ENCODE data around the gene XRCC5. TPM values are rescaled to one million over a fixed set of nuclear protein-coding genes. Genes with fewer than 3 reads are reported as not detected.
A peak's percentile ranks its signal among the peaks of the same experiment; 100 is the strongest.

The XRCC5 gene
- 496 and 523 TPM in 2 replicates for total RNA-seq (2014; rRNA removed; shearing (Covaris generic))

DNA sequence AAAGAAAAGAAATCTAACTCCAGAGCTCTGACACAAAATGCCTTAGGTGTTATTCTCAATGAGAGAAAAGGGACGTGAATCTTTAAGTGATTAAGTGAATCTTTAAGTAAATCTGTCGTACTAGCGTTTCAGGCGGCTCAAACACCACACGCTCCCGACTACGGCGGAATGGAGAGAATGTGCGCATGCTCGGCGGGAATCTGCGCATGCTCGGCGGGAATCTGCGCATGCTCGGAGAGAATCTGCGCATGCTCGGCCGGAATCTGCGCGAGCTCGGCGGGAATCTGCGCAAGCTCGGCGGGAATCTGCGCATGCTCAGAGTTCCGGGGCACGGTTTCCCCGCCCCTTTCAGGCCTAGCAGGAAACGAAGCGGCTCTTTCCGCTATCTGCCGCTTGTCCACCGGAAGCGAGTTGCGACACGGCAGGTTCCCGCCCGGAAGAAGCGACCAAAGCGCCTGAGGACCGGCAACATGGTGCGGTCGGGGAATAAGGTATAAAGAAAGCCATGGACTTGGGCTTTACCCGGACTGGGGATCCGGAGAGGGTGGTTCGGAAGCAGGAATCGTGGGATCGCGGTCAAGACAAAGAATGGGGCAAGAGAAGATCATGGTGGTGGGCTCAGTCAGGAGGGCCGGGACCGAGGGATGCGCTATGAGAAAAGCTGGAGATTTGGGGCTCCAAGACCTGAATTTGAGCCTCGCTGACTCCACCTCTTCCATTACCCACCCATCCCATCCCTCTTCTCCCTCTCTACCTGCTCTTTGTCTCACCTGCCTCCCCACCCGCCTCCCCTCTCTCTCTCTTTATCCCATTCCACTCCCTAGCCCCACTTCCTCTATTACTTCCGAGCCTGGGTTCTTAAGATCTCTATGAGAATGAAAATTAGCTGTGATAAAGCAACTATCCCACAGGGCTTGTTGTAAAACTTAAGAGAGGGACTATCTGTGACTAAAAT, at the start of gene XRCC5:
TSS of gene XRCC5 (plus strand) at position 382 of the 955 bp plus-strand sequence. CDS start at position 471, 89 bp downstream.
- Histone ChIP-seq H3K36me3 (replicated peaks; ENCODE audit: control insufficient read depth, insufficient read depth, low read length) (peaks cover 35% of the 10 kb centered on the region), H3K27me3 (ENCODE audit: control insufficient read depth, insufficient read depth, low read length) (no peaks in the 10 kb centered on the region), H3K4me3 (ENCODE audit: insufficient read depth, low read depth, low read length) (peak within 1 kb of the TSS; percentile 100)
- peak; percentile 90 for DNase-seq

DNA sequence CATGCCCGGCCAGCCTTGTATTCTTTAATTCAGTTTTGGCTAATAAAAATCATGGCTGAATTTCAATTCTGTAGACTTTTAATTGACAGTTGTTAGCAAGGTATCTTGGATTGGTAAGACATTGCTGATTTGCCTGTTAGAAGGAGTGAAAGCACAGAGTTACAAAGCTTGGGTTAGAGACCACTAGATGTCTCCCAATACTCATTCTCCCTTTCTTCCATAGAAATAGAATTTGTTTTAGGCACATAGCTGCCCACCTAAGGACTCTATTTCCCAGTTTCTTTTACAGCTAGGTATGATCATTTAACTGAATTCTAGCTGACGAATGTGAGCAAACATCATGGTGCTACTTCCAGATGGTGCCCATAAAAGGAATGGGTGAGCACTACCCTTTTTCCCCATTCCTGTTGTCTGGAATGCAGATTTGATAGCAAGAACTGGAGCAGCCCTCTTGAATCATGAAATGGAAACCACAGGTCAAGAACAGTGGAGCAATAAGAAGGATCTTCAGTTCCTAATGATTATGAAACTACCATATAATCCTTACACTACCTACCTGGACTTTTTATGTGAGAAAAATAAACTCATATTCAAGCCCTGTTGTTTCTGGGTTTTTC, 45.0 kb upstream of the XRCC5 start:
- DNase-seq = no peak
- Histone ChIP-seq H3K36me3 (replicated peaks; ENCODE audit: control insufficient read depth, insufficient read depth, low read length) (peaks cover 7% of the 10 kb centered on the region), H3K27me3 (ENCODE audit: control insufficient read depth, insufficient read depth, low read length) (no peaks in the 10 kb centered on the region), H3K4me3 (ENCODE audit: insufficient read depth, low read depth, low read length) (no peak overlapping the region)

DNA sequence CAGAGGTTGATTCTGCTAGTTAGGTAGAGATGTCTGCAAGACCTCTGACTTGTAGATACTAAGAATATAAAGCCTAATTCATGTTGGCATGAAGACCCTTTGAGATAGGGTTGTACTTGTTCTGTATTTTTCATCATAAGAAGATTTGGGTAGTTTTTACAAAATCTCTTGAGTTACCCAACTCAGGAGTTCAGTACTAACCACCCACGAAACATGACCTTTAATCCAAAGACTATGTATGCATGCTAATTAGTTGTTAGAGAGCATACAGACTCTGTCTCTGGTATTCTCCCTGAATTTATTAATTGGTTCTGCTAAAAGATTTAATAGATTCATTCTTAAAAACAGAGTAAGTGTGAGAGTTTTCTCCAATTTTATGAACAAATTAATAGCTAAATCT, 44.5 kb upstream of the XRCC5 start:
- H3K27me3 ChIP-seq (ENCODE audit: control insufficient read depth, insufficient read depth, low read length) = no peaks in the 10 kb centered on the region
- H3K36me3 ChIP-seq (replicated peaks; ENCODE audit: control insufficient read depth, insufficient read depth, low read length) = peaks cover 7% of the 10 kb centered on the region
- no peak overlapping the region for H3K4me3 ChIP-seq (ENCODE audit: insufficient read depth, low read depth, low read length)
- no peak for DNase-seq

DNA sequence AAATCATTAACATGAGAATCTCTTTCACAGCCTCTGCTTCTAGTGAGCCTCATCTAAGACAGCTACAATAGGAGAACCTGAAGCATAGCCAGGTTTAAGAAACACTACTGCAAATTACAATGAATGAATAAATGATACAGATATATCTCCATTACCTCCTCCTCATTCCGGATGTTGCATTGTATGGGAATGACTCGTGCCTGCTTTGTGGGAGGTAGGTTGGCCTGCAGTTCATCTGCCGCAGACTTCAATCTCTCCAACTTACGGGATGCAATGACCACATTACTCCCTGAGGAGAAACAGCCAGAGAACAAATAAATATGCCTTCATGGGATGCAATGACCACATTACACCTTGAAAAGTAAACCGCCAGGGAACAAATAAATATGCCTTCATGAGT, 42.9 kb upstream of the XRCC5 start:
- Histone ChIP-seq H3K36me3 (replicated peaks; ENCODE audit: control insufficient read depth, insufficient read depth, low read length) (peaks cover 7% of the 10 kb centered on the region), H3K4me3 (ENCODE audit: insufficient read depth, low read depth, low read length) (no peak overlapping the region)
- DNase-seq = no peak

DNA sequence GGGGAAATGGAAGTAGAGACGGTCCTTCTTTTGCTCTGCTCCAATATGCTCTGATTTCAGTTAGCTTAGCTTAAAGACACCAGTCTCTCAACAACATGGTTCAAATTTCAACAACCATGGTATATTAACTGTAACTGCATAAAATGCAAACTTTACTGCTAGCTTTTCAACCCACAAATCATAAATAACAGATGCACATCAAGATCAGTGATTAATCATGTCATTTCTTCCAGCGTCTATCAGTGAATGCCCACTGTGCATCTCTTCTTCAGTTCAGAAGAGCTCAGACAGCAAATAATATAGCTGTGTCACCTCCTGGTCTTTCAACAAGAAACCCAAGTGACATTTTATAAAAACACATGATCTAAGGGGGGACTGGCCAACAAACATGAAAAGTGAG, 40.1 kb upstream of the XRCC5 start:
- no peak overlapping the region for H3K4me3 ChIP-seq (ENCODE audit: insufficient read depth, low read depth, low read length)

More for the DNA sequence above, 42.9 kb upstream of the XRCC5 start:
- H3K27me3 ChIP-seq (ENCODE audit: control insufficient read depth, insufficient read depth, low read length) = no peaks in the 10 kb centered on the region

DNA sequence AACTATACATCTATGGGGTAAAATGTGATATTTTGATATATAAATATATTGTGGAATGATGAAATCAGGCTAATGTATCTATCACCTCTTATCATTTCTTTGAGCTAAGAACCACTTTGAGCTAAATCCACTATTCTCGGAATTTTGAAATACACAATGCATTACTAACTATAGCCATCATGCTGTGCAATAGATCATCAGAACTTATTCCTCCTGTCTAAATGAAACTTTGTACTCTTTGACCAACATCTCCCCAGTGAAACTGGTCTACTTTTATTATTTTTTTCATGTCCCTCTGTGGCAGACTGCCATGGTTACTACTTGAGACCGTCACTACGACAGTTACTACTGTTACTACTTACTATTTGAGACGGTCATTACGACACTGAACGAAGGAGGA, 39.0 kb upstream of the XRCC5 start:
- Histone ChIP-seq H3K36me3 (replicated peaks; ENCODE audit: control insufficient read depth, insufficient read depth, low read length) (no peaks in the 10 kb centered on the region; the same call in 1 of the 2 replicates), H3K4me3 (ENCODE audit: insufficient read depth, low read depth, low read length) (no peak overlapping the region), H3K27me3 (ENCODE audit: control insufficient read depth, insufficient read depth, low read length) (no peaks in the 10 kb centered on the region)
- no peak for DNase-seq

More for the DNA sequence above, 40.1 kb upstream of the XRCC5 start:
- H3K27me3 ChIP-seq (ENCODE audit: control insufficient read depth, insufficient read depth, low read length) = no peaks in the 10 kb centered on the region
- peaks cover 7% of the 10 kb centered on the region for H3K36me3 ChIP-seq (replicated peaks; ENCODE audit: control insufficient read depth, insufficient read depth, low read length)
- no peak for DNase-seq

DNA sequence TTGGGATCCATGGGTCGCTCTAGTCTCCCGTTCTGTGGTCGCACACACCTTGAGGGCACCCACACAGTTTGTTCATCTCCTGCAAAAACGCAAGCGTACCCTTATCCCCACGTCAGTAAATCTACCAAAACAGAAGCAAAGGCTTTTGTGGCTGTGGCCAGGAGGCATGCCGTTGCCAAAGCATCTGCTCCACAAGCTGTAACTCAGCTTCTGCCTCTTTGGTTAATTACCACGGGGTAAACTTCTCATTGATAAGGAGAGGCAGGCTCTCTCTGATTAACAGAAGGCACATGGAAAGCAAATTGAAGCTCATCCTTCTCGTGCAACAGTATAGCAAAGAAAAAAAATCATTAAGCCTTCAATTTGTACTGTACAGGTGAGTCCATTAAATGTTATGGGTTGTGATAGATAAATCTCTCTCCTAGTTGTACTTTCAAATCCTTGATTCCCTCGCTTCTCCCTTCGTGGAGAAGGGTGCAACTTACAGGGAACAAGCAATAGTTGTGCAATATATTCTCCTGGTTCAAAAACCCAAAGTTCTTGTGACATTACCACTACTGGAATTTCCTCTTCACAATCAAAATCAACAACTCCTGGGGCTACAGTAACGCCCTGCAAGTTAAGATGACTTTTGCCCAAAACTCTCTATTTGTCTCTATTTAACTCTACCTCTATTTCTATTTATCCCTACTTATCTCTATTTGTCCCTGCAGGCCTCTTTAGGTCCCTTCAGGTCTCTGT, 37.9 kb upstream of the XRCC5 start:
- DNase-seq = no peak
- no peak overlapping the region for H3K4me3 ChIP-seq (ENCODE audit: insufficient read depth, low read depth, low read length)
- H3K36me3 ChIP-seq (replicated peaks; ENCODE audit: control insufficient read depth, insufficient read depth, low read length) = no peaks in the 10 kb centered on the region; the same call in 1 of the 2 replicates
- H3K27me3 ChIP-seq (ENCODE audit: control insufficient read depth, insufficient read depth, low read length) = no peaks in the 10 kb centered on the region

DNA sequence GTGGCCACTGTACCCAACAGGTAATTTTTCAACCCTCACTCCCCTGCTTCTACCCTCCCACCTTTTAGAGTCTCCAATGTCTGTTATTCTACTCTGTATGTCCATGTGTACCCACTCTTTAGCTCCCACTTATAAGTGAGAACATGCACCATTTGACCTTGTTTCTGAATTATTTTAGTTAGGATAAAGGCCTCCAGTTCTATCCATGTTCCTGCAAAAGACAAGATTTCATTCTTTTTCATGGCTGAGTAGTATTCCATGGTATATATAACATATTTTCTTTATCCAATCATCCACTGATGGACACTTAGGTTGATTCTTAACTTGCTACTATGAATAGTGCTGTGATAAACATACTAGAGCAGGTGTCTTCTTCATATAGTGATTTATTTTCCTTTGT, 36.7 kb upstream of the XRCC5 start:
- H3K36me3 ChIP-seq (replicated peaks; ENCODE audit: control insufficient read depth, insufficient read depth, low read length) = no peaks in the 10 kb centered on the region; the same call in 1 of the 2 replicates
- DNase-seq = no peak
- H3K4me3 ChIP-seq (ENCODE audit: insufficient read depth, low read depth, low read length) = no peak overlapping the region
- no peaks in the 10 kb centered on the region for H3K27me3 ChIP-seq (ENCODE audit: control insufficient read depth, insufficient read depth, low read length)

DNA sequence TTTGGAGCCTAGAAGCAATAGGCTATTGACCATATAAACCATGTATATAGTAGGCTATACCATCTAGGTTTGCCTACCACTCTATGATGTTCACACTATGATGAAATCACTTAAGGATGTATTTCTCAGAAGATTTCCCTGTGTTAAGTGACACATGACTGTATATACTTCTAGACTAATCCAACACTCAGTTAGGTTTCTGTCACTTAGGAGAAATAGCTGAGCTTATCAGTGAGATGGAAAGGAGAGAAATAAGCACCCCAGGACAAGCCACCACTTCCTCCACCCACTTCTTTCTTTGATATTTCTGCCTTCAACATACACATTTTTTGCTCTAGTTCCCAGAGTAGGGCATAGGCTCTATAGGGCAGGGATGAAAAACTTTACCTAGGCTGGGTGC, 35.4 kb upstream of the XRCC5 start:
- Histone ChIP-seq H3K27me3 (ENCODE audit: control insufficient read depth, insufficient read depth, low read length) (no peaks in the 10 kb centered on the region), H3K36me3 (replicated peaks; ENCODE audit: control insufficient read depth, insufficient read depth, low read length) (no peaks in the 10 kb centered on the region; the same call in 1 of the 2 replicates), H3K4me3 (ENCODE audit: insufficient read depth, low read depth, low read length) (no peak overlapping the region)
- no peak for DNase-seq

DNA sequence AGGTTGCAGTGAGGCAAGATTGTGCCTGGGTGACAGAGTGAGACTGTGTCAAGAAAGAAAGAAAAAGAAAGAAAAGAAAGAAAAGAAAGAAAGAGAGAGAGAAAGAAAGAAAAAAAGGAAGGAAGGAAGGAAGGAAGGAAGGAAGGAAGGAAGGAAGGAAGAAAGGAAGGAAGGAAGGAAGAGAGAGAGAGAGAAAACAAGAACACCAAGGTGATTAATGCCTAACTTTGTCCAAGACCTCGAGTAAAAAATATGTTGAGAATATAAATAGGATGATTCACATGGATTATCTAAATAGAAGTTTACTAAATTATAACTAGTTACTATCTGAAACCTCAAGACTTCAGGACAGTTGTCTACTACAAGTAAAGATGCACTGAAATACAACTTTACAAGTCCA, 34.8 kb upstream of the XRCC5 start:
- Histone ChIP-seq H3K36me3 (replicated peaks; ENCODE audit: control insufficient read depth, insufficient read depth, low read length) (no peaks in the 10 kb centered on the region; the same call in 1 of the 2 replicates), H3K4me3 (ENCODE audit: insufficient read depth, low read depth, low read length) (no peak overlapping the region), H3K27me3 (ENCODE audit: control insufficient read depth, insufficient read depth, low read length) (no peaks in the 10 kb centered on the region)
- DNase-seq = no peak

DNA sequence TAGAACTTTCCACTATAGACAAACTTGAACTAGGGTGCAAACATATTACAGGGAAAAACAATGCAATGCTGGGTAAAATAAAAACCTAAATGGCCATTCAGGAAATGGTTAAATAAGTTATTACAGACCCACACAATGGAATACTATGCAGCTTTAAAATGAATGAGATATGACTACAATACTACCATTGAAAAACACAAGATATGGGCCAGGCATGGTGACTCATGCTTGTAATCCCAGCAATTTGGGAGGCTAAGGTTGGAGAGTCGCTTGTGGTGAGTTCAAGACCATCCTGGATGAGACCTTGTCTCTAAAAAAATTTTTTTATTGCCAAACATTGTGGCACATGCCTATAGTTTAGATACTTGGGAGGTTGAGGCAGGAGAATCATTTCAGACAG, 34.4 kb upstream of the XRCC5 start:
- no peaks in the 10 kb centered on the region; the same call in 1 of the 2 replicates for H3K36me3 ChIP-seq (replicated peaks; ENCODE audit: control insufficient read depth, insufficient read depth, low read length)
- no peaks in the 10 kb centered on the region for H3K27me3 ChIP-seq (ENCODE audit: control insufficient read depth, insufficient read depth, low read length)
- DNase-seq = no peak
- no peak overlapping the region for H3K4me3 ChIP-seq (ENCODE audit: insufficient read depth, low read depth, low read length)

DNA sequence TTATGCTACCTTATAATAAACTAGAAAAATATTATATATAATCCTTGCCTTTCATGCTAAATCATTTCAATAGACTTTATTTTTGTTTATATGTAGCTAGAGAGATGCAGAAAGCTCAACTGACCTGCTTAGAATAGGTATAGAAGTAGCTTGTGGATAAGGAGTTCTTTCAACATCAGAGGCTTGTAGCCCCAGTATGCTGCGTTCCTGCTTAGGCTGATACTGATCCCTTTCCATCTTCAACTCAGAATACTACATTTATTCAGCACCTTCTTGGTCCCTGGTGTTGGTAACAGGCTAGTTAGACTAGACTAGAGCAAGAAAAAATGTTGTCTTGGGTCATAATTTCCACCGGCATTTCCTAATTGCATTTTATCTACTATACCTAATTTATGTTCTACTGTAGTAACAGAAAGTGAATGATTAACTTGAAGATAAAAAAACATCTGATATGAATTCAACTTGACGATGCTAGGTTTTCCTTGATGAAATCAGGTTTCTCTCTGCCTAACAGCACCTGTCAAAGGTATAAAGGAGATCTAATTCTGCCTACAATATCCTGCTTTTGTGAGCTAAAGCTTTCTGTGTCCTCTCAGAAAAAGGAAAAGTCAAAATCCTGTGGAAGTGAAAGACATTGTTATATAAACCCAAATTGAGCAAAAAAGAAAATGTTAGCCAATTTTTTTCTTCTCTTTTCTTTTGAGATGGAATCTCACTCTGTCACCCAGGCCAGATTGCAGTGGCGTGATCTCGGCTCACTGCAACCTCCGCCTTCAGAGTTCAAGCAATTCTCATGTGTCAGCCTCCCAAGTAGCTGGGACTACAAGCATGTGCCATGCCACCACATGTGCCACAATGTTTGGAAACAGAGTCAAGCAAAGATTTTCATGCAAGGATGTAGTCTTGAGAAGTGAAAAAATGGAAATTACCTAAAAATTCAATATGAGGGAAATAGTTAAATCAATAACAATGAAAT, 33.4 kb upstream of the XRCC5 start:
- Histone ChIP-seq H3K4me3 (ENCODE audit: insufficient read depth, low read depth, low read length) (no peak overlapping the region), H3K36me3 (replicated peaks; ENCODE audit: control insufficient read depth, insufficient read depth, low read length) (no peaks in the 10 kb centered on the region; the same call in 1 of the 2 replicates), H3K27me3 (ENCODE audit: control insufficient read depth, insufficient read depth, low read length) (no peaks in the 10 kb centered on the region)
- DNase-seq = no peak

DNA sequence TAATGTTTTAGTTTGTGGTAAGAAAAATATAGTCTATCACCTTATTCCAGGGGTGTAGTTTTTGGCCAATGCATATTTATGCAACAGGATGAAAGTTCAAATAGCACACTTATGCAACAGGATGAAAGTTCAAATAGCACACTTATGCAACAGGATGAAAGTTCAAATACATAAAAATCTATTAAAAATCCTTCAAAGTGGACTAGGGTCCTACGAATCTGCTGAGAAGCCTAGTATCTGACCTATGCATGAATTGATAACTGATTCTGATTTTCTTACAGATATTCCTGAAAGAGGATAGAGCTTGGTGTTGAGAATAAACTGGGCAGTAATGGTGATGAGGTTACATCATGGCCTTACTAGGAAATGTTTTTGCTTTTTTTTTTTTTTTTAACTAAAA, 30.4 kb upstream of the XRCC5 start:
- Histone ChIP-seq H3K4me3 (ENCODE audit: insufficient read depth, low read depth, low read length) (no peak overlapping the region), H3K27me3 (ENCODE audit: control insufficient read depth, insufficient read depth, low read length) (peaks cover 2% of the 10 kb centered on the region; the same call in 1 of the 2 replicates), H3K36me3 (replicated peaks; ENCODE audit: control insufficient read depth, insufficient read depth, low read length) (no peaks in the 10 kb centered on the region; the same call in 1 of the 2 replicates)
- DNase-seq = no peak

Data from H7 (cell line).